ENCODE data around the gene NFATC3. TPM values are rescaled to one million over a fixed set of nuclear protein-coding genes. Genes with fewer than 3 reads are reported as not detected.

NFATC3 gene
- total and polyA plus RNA-seq, 7 donors = 9.8 to 53.5 (median 42.7) TPM

- peak; percentile 86 to 91 (median 89) for ATAC-seq
- WGBS, 3 donors = 1 to 2% (median 2%) methylated on average over 60 to 72 of the region's 72 CpGs
- TF ChIP-seq CTCF (IDR thresholded peaks at IDR 0.05) = no peak
- DNase-seq = peak; percentile 97 to 98
- peaks cover 11% of the 10 kb centered on the region for H3K4me1 ChIP-seq
- H3K4me3 ChIP-seq = peak overlapping the region; percentile 71
- H3K36me3 ChIP-seq (ENCODE audit: insufficient read depth in 1 of 2, low read depth in 1 of 2) = peaks cover 0 to under 1% of the 10 kb centered on the region in 2 donors
- intact Hi-C loops (cut with DNase I) = loop anchor here in 1 of 2 donors (10.0 kb wide), 2 partner anchors 353 to 393 kb away; partner anchors contain the start of genes CENPT, NRN1L, NUTF2 and THAP11
- H3K9me3 ChIP-seq = no peaks in the 10 kb centered on the region
- peak overlapping the region; percentile 90 for H3K27ac ChIP-seq
- no peaks in the 10 kb centered on the region for H3K27me3 ChIP-seq (ENCODE audit: insufficient read depth in 3 of 3, low read length in 2 of 3)
Measured at GRCh38 chr16:68237243-68238028, 152.3 kb downstream of the NFATC3 start.

- Histone ChIP-seq H3K27ac (peak overlapping the region; percentile 90), H3K27me3 (ENCODE audit: insufficient read depth in 3 of 3, low read length in 2 of 3) (no peaks in the 10 kb centered on the region), H3K4me1 (peaks cover 11% of the 10 kb centered on the region), H3K9me3 (no peaks in the 10 kb centered on the region), H3K36me3 (ENCODE audit: insufficient read depth in 1 of 2, low read depth in 1 of 2) (no peaks in the 10 kb centered on the region), H3K4me3 (peak overlapping the region; percentile 71)
- 18 to 23% (median 22%) methylated on average over 20 of the region's 20 CpGs for WGBS, 3 donors
- ATAC-seq = no peak
- no peak for DNase-seq
- intact Hi-C loops (cut with DNase I) = loop anchor here in 1 of 2 donors (10.0 kb wide), 2 partner anchors 353 to 393 kb away; partner anchors contain the start of genes CENPT, NRN1L, NUTF2 and THAP11
- TF ChIP-seq CTCF (IDR thresholded peaks at IDR 0.05) = no peak
Measured at GRCh38 chr16:68238029-68238345, 152.8 kb downstream of the NFATC3 start.

- peaks cover 29% of the 10 kb centered on the region for H3K4me1 ChIP-seq
- TF ChIP-seq CTCF (IDR thresholded peaks at IDR 0.05) = no peak
- intact Hi-C loops (cut with DNase I) = no loop called here
- H3K36me3 ChIP-seq (ENCODE audit: insufficient read depth in 1 of 2, low read depth in 1 of 2) = no peaks in the 10 kb centered on the region
- DNase-seq (no peak), ATAC-seq (no peak)
- H3K9me3 ChIP-seq = no peaks in the 10 kb centered on the region
- 79 to 89% (median 86%) methylated on average over 7 of the region's 7 CpGs for WGBS, 3 donors
- no peak overlapping the region for H3K4me3 ChIP-seq
- H3K27me3 ChIP-seq (ENCODE audit: insufficient read depth in 3 of 3, low read length in 2 of 3) = no peaks in the 10 kb centered on the region
- no peak overlapping the region for H3K27ac ChIP-seq
Measured at GRCh38 chr16:68242085-68242484, 156.9 kb downstream of the NFATC3 start.

- no peak for TF ChIP-seq CTCF (IDR thresholded peaks at IDR 0.05)
- no peaks in the 10 kb centered on the region for H3K9me3 ChIP-seq
- H3K4me3 ChIP-seq = no peak overlapping the region
- H3K4me1 ChIP-seq = peaks cover 36% of the 10 kb centered on the region
- WGBS, 3 donors = 77 to 81% (median 77%) methylated on average over 9 of the region's 9 CpGs
- DNase-seq (peak in 1 of 2 donors; percentile 36), ATAC-seq (no peak)
- no peaks in the 10 kb centered on the region for H3K36me3 ChIP-seq (ENCODE audit: insufficient read depth in 1 of 2, low read depth in 1 of 2)
- H3K27me3 ChIP-seq (ENCODE audit: insufficient read depth in 3 of 3, low read length in 2 of 3) = no peaks in the 10 kb centered on the region
- intact Hi-C loops (cut with DNase I) = no loop called here
- no peak overlapping the region for H3K27ac ChIP-seq
Measured at GRCh38 chr16:68242926-68243858, 158.0 kb downstream of the NFATC3 start.

Data from psoas muscle (tissue), 8 donors.